ENCODE measurements around the gene SPATA7.

DNA sequence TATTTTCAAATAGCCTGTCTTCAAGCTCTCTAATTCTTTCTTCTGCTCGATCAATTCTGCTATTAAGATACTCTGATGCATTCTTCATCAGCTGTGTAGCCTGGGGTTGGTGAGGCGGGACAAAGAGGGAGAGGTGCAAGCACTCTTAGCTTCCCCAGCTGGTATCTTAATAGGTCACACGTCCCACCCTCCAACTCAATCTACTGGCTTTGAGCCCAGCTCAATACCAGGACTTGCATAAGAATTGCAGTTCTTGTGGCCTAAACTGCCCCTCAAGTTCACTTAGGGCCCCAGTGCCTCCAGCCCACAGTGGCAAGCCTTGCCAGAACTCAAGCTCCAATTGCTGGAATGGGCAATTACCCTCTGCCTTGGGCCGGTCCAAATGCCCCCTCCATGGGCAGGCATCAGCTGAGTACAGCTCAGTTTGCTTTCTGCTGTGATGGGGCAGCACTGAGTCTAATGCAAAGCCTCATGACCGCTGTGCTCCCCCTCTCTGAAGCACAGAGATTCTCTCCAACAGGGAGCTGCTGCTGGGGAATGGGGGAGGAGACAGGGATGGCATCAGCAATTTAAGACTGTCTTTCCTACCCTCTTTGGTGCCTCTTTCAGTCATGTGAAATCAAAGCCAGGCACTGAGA lies 5.6 kb upstream of the SPATA7 start:
- TF ChIP-seq, protein P1, sequence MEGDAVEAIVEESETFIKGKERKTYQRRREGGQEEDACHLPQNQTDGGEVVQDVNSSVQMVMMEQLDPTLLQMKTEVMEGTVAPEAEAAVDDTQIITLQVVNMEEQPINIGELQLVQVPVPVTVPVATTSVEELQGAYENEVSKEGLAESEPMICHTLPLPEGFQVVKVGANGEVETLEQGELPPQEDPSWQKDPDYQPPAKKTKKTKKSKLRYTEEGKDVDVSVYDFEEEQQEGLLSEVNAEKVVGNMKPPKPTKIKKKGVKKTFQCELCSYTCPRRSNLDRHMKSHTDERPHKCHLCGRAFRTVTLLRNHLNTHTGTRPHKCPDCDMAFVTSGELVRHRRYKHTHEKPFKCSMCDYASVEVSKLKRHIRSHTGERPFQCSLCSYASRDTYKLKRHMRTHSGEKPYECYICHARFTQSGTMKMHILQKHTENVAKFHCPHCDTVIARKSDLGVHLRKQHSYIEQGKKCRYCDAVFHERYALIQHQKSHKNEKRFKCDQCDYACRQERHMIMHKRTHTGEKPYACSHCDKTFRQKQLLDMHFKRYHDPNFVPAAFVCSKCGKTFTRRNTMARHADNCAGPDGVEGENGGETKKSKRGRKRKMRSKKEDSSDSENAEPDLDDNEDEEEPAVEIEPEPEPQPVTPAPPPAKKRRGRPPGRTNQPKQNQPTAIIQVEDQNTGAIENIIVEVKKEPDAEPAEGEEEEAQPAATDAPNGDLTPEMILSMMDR (IDR thresholded peaks at IDR 0.05), result no peak
- TF ChIP-seq ZFX (IDR thresholded peaks at IDR 0.05; ENCODE audit: borderline replicate concordance), result no peak
